DOHH2 (cell line): ENCODE measurements around the gene SOAT2.

Experiments used
- CTCF ChIP-seq: fragments of 200-600 bp; sonication (generic); IDR thresholded peaks from one replicate; pipeline ENCODE4 v1.5.1; 2014; ENCODE audit warnings: antibody characterized with exemption, mild to moderate bottlenecking, low read depth, low read length; ENCODE audit not compliant: poor library complexity, severe bottlenecking
- EZH2phosphoT487 ChIP-seq: fragments of 200-600 bp; sonication (generic); IDR thresholded peaks from 2 replicates; pipeline ENCODE4 v1.6.1; 2017; ENCODE audit warnings: borderline replicate concordance, mild to moderate bottlenecking, antibody characterized with exemption, low read length, moderate library complexity, mixed read lengths

- TF ChIP-seq CTCF (no peak), EZH2phosphoT487 (no peak)
Observed at GRCh38 chr12:53160673-53161072, 57.4 kb downstream of the SOAT2 start.
